GM19023 (cell line): ENCODE results near the gene ROGDI.
"Not testable (repeated sequence)": the region's sequence is repeated elsewhere in the genome, so short reads cannot be mapped to it uniquely, and the experiment has no call there.

Experiments used
- ATAC-seq: cut with Tn5 transposase; IDR thresholded peaks from one replicate; pipeline ENCODE4 v1.9.1; 2021; ENCODE audit warnings: mild to moderate bottlenecking, moderate library complexity; ENCODE audit not compliant: unreplicated experiment

Gene ROGDI

DNA sequence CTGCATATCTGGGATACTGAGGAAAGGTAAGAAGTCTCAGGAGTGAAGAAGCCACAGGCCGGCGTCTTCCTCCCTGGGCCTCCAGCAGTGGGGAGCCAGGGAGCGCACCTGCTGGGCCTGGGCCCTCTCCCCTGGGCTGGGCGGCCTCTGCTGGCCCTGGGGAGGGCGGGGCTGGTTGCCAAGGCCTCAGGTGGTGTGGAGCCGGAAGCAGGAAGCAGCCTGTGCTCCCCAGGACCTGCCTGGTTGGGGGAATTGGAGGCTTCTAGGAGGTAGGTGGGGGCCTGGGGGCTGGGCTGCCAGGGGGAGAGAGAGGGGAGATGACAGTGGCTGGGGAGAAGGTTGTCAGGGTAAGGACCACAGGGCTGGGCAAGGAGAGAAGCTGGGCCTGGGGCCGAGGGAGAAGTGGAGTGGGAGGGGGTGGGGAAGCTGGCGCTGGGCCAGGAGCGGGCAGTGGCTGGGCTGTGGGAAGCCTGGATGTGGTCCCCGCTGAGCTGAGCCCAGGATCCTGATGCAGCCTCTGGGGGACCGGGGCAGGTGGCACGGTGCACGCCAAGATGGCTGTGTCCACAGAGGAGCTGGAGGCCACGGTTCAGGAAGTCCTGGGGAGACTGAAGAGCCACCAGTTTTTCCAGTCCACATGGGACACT is 7.1 kb downstream of the ROGDI start, which contains the start of gene SMIM22:
Gene SMIM22 (plus strand): TSS at position 189 of the 647 bp plus-strand sequence. CDS start 366 bp downstream, at position 555.
- ATAC-seq = no peak

DNA sequence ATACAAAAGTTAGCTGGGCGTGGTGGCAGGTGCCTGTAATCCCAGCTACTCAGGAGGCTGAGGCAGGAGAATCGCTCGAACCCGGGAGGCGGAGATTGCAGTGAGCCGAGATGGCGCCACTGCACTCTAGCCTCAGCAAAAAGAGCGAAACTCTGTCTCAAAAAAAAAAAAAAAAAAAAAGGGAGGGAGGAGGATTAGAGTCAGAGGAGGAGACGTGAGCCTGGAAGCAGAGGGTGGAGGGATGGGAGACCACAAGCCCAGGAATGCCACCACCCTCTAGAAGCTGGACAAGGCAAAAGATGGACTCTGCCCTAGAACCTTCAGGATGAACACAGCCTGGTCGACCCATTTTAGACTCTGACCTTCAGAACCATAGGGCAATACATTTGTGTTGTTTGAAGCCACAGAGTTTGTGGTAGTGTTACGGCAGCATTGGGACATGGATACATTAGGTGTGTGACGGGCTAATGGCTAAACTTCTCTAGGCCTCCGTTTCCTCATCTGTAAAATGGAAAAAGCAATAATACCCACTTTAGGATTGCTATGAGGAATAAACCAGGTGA is 9.4 kb downstream of the ROGDI start:
- no peak for ATAC-seq

DNA sequence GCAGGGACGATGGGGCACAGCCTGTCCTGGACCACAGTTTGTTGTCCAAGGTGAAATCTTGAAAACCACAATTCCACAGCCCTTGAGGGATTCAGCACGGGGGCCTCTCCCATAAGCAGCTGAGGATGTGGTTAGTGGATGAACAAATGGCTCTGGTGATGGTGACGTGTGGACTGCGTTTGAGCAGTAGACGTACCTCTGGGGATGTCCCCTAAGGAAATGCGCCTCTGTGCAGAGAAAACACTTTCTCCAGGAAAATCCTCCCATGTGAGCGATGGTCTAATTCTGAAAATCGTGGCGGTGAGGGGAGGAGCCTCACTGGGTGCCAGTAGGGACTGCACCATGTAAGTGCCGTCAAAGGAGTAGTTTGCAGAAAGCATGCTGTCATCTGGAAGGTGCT is 11.6 kb downstream of the ROGDI start:
- ATAC-seq = no peak

DNA sequence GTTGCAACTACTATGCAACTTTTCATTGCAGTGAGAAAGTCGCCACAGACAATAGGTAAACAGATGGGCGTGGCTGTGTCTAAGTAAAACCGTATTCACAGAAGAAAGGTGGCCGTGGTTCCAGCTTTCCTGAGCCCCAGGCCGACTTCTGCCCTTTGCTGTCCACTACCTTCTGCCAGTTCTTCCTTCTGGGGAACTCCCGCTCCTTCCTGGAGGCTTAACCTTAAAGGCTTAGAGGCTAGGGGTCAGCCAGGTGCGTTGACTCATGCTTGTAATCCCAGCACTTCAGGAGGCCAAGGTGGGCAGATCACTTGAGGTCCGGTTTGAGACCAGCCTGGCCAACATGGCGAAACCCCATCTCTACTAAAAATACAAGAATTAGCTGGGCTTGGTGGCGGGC is 12.2 kb downstream of the ROGDI start:
- no peak for ATAC-seq

DNA sequence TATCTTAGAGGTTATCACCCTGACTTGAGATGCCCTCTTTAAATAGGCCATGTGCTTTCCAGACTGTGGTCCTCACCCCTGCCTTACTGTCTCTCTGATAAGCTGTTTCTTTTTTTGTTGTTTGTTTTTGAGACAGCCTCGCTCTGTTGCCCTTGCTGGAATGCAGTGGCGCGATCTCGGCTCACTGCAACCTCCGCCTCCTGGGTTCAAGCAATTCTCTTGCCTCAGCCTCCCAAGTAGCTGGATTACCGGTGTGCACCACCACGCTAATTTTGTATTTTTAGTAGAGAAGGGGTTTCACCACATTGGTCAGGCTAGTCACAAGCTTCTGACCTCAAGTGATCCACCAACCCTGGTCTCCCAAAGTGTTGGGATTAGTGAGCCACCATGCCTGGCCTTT is 13.5 kb downstream of the ROGDI start:
- ATAC-seq = no peak

DNA sequence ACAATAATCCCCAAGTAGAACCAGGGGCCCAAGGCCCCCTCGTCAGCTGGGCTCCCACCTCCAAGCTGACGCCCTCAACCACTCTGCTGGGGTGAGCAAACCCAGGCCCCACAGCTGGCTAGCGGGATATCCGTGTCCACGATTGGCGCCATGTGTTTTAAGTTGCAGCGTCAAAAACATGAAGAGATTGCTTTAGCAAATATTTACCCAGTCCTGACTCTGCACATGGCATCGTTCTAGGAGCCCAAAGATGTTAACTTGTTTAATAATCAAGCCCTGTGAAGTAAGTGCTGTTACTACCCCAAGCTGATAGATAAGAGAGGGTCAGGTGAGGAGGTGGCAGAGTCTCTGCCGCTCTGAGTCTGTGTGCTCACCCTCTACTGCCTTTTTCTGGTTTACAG is 13.9 kb downstream of the ROGDI start:
- no peak for ATAC-seq

DNA sequence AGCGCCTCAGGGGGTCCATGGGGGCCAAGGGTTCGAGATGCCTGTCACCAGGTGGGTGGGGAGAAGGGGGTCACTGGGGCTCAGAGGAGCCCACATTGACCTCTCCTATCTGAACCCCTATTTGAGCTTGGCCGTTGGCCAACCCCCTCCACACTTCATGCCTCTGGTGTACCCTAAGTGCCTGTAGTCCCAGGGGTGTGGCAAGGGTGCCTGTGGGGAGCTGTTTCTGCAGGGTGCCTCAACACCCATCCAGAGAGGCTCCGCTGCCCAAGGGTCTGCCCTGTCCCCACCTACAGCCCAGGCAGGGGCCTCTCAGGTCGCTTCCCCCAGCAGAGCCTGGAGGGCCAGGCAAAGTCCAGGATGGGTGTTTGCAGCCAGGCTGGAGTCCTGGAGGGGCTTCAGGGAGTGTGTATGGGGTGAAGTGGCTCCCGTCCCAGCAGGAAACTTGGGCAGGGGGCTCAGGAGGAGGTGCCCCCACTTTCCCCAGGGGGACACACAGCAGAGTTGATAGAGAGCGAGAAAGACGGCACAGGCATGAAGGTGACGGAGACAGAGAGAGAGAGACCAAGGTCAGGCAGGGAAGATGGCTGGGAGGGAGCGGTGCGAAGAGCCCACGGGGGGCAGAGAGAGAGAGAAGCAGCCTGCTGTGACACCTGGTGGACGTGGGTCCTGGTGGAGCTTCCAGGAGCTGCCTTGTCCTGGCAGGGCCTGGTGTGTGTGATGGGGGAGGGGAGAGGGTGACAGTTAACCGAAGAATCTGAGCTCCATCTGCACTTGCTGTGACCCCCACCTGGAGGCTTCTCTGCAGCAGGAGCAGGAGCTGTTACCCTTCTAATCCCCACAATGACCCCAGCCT is 14.6 kb downstream of the ROGDI start, which contains the start of gene SEPTIN12:
Gene SEPTIN12 (minus strand): TSS at position 719 of the 856 bp plus-strand sequence. CDS start 700 bp downstream, at position 19.
- no peak for ATAC-seq

DNA sequence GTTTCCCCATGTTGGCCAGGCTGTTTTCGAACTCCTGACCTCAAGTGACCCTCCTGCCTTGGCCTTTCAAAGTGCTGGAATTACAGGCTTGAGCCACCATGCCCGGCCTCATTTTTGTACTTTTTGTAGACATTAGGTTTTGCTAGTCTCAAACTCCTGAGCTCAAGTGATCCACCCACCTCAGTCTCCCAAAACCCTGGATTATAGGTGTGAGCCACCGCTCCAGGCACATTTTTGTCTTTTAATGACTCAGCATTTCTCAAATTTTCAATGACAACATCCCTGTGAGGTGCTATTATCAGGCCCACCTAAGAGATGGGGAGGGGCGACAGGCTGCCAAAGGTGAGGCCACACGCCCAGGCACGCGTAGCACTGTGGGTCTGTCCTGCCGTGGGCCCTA is 15.4 kb downstream of the ROGDI start:
- ATAC-seq = no peak

DNA sequence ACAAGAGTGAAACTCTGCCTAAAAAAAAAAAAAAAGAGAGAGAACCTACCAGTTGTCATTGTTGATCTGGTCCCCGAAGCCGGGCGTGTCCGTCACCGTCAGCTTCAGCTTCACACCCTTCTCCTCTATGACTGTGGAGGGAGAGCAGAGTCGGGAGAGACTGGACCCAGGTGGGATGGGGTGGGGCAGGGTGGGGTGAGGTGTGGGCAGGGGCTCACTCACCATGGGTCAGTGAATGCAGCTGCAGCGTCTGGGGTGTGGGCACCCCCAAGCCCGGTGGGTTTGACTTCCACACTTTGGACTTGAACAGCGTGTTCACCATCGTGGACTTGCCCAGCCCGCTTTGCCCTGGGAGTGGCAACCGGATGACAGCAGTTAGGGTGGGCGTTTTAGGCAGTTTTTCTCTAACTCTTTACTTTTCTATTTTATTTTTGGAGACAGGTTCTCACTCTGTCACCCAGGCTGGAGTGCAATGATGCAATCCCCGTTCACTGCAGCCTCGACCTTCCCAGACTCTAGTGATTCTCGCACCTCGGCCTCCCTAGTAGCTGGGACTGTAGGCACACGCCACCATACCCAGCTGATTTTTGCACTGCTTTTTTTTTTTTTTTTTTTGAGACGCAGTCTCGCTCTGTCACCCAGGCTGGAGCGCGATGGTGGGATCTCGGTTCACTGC is 16.5 kb downstream of the ROGDI start:
- no peak for ATAC-seq

DNA sequence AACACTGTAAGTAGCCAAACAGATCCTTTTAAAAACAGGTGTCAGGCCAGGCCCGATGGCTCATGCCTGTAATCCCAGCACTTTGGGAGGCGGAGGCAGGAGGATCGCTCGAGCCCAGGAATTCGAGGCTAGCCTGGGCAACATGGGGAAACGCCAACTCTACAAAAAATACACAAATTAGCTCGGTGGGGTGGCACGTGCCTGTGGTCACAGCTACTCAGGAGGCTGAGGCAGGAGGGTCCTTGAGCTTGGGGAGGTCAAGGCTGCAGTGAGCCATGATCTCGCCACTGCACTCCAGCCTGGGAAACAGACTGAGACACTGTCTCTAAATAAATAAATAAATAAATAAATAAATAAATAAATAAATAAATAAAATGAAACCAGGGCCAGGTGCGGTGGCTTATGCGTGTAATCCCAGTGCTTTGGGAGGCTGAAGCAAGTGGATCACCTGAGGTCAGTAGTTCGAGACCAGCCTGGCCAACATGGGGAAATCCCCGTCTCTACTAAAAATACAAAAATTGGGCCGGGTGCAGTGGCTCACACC is 17.9 kb downstream of the ROGDI start:
- not testable (repeated sequence) for ATAC-seq

DNA sequence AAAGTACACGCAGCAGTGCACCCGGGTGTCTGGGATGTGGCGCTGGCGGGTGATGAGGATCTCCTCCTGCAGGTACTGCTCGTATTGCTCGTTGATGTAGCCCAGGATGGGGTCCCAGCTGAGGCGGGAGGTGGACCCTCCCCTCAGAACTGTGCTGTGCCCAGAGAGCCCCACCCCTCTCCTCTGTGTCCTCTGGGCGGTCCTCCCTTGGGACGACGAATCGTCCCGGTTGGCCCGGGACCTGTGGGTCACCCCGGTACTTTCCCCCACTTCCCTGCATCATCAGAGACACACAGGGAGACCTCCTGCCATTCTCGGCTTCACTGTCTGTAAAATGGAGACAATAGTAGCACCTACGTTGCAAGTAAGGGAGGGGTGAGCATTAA is 18.5 kb downstream of the ROGDI start:
- no peak for ATAC-seq

DNA sequence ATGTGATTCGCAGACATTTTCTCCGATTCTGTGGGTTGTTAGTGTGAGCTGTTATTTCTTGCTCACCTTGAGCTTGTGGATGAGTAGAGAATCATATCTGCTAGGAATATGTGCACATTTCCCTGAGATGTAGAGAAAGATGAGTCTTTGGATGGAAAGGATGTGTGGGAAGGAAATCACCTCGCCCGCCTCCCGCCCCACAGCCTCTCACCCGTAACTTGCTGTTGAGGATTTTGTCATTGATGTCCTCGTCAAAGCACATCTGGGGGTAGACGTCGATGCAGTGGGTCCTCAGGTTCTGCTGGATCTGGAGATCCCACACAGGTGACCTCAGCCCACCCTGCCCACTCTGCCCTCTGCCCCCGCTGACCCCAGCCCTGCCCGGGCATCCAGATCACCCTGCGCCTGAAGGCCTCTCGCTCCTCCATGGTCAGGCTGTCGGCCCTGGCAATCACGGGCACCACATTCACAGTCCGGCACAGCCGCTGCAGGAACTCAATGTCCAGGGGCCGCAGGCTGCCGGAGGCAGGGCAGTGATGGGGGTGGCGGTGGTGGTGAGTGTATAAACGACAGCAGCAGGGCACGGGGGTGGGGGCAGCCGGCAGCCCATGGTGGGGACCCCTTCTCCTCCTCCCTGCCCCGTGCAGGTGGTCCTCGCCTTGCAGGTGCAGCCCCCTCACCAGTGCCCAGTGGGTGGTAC is 19.0 kb downstream of the ROGDI start:
- ATAC-seq = no peak

DNA sequence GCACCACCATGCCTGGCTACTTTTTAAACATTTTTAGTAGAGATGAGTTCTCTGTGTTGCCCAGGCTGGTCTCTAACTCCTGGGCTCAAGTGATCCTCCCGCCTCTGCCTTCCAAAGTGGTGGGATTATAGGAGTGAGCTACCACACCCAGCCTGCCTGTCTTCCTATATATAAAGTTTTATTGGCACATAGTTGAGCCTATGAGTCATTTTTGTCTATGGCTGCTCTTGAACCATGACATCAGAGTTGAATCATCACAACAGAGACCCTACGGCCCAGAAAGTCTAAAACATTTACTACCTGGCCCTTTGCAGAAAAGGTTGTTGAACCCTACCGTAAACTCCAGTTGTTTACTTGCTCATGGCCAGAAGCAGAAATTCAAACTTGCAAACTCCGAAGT is 22.2 kb downstream of the ROGDI start:
- no peak for ATAC-seq

DNA sequence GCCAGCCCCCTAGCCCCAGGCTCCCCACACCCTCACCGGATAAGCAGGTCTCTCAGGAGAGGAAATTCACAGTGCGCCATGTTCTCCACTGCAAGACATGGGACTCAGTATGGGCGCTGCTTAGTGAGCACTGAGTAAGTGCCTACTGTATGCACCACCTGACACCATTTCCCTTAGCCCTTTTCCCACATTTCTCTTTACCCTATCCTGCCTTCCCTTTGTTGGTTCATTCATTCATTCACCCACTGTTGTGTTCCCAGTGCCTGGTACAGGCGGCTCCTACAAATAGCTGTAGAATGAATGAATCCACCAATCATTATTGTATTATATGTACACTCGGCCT is 24.4 kb downstream of the ROGDI start:
- ATAC-seq = no peak

DNA sequence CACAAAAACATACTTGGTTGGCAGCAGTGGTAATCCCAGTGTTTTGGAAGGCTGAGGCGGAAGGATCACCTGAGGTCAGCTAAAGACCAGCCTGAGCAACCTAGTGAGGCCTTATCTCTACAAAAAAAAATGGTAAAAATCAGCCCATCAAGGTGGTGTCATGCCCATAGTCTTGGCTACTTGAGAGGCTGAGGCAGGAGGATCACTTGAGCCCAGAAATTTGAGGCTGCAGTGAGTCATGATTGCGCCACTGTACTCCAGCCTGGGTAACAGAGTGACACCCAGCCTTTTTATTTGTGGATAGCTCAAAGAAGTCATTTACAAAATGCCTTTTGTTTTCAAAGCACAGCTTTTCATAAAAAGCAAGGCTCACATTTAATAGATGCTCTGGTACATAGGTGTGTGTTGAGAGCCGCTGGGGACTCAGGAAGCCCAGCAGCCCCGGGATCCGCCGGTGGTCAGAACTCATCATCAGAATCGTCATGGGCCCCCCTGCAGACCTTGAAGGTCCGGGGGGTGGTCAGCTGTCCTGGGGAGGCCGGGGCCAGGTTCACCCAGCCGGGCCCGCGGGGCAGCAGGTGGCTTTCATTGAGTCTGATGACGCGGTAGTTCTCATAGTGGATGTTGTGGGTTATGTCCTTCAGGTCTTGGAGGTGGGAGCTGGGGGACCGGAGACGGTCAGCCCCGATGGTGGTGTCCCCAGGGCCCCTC is 24.9 kb downstream of the ROGDI start:
- no peak for ATAC-seq

DNA sequence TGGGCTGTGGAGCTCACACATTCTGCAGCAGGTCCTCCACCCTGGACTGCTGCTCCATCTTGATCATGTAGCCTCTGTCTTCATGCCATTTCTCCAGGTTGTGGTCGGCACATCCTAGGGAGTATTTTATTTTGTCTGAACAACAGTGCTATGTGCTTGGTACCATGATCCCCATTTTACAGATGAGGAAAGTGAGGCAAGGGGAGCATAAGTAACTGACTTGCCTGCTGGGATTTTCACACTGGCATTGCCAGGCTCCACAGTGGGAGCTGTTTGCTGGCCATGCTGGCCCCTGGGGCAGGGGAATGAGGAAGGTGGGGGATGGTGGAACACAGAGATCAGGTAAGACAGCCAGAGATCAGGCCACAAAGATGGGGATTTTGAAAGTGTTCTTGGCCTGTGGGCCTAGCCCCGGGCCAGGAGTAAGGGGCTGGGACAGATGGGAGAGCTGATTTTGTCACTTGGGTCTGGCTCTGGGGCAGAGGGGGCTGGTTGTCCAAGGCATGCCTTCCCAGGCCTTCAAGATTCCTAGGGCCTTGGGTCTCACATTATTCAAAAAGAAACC is 26.2 kb downstream of the ROGDI start:
- no peak for ATAC-seq

DNA sequence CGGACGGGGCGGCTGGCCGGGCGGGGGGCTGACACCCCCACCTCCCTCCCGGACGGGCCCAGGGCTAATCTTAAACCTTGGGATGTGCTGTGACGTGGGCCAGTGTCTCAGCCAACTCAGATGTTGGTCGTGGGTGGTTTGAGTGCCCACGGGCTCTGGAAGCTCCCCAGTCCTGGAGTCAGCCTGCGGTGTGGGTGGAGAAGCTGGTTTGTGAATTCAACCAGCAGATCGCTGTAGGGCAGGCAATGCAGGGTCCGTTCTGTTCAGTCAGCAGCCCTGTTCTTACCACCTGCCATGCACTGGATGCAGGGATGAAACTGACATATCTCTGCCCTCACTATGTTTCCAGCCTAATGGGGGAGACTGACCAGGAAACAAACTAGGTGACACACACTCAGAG is 27.4 kb downstream of the ROGDI start:
- ATAC-seq = no peak

DNA sequence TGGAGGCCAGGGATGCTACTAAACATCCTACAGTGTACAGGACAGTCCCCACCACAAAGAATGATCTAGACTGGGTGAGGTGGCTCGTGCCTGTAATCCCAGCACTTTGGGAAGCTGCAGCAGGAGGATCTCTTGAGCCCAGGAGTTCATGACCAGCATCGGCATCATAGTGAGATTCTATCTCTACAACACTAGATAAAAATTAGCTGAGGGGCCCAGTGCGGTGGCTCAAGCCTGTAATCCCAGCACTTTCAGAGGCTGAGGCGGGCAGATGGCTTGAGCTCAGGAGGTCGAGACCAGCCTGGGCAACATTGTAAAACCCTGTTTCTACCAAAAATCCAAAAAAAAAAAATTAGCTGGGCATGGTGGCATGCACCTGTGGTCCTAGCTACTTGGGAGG is 30.1 kb downstream of the ROGDI start:
- no peak for ATAC-seq

DNA sequence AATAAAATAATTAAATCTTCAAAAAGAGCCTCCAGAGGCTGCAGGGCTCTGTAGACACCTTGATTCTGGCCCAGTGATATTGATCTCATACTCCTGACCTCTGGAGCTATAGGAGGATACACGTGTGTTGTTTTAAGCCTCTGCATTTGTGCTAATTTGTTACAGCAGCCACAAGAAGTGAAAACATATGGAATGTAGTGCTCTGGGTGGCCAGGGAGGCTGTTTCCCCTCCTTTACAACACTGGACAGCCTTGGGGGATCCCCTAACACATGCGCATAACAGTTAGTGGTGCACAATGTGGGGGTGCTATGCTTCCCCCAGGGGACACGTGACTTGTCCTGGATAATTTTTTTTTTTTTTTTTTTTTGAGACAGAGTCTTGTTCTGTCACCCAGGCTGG is 30.8 kb downstream of the ROGDI start:
- ATAC-seq = no peak

DNA sequence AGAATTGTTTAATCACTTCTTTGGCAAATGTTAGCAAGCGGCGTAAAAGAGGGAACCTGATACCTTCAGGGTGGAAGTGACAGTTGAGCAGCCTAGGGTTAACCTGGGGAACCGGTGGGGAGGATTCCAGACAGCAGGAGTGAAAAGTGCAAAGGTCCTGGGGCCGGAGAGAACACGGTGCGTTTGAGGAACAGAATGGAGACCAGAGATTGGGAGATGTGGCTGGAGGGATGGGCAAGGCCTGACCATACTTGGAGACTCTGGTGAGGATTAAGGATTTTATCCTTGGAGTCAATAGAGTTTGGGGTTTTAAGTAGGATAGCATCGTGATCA is 33.2 kb downstream of the ROGDI start:
- ATAC-seq = no peak
